HG03175 (cell line): ENCODE measurements around the gene CCSER1.
"Not testable (repeated sequence)": the region's sequence is repeated elsewhere in the genome, so short reads cannot be mapped to it uniquely, and the experiment has no call there.

Source experiments
- ATAC-seq: cut with Tn5 transposase; IDR thresholded peaks from one replicate; pipeline ENCODE4 v1.9.1; 2021; ENCODE audit warnings: mild to moderate bottlenecking, moderate library complexity; ENCODE audit not compliant: unreplicated experiment

CCSER1 gene

DNA sequence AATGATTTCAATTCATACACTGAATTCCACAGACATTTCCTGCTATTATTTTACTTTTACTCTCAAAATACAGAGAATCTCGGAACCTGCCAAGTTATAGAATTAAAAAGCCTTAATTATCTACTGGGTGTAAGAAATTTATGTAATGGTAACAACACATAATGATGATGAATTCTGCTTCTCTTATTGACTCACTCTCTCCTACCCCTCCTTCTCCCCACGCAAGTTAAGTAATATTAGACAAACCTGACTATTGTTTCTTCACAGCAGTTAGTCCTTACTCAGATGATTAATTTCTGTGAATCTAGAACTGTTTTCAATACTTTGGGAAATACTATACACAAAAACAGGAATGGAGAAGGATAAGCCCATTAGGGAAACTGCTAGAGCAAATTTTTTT, 762.0 kb downstream of the CCSER1 start:
- ATAC-seq: no peak

DNA sequence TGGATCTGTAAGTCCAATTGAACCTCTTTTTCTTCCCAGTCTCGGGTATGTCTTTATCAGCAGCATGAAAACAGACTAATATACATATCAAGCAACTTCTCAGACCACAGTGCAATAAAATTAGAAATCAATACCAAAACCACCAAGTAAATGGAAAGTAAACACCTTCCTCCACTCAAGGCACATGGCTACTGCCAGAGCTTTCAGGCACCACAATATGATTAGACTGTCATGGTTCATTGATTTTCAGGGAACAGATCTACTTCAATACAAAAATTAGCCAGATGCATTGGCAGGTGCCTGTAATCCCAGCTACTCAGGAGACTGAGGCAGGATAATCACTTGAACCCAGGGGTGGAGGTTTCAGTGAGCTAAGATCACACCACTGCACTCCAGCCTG, 776.2 kb downstream of the CCSER1 start:
- ATAC-seq: not testable (repeated sequence)

GRCh38 chr4:90904021-90904420, 776.8 kb downstream of the CCSER1 start:
- no peak for ATAC-seq

GRCh38 chr4:90906239-90906638, 779.0 kb downstream of the CCSER1 start:
- ATAC-seq: no peak

GRCh38 chr4:90911724-90912434, 784.7 kb downstream of the CCSER1 start:
- ATAC-seq: not testable (repeated sequence)

DNA sequence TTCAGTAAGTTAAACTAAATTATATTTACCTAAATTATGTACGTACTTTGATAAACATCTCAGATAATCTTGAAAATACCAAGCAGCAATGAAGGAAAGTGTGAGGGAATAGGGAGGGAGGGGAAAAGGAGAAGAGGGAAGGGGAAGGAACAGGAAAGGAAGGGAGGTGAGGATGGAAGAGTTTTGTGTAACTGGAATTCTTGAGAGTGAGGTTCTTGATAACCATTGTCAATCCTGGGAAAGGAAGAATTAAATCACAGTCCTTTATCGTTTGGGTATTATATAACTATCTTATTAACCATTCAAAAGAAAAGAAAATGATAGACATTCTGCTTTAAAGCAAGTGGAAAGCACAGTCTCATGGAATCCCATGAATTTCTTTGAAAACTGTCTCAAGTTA, 795.0 kb downstream of the CCSER1 start:
- ATAC-seq: no peak

DNA sequence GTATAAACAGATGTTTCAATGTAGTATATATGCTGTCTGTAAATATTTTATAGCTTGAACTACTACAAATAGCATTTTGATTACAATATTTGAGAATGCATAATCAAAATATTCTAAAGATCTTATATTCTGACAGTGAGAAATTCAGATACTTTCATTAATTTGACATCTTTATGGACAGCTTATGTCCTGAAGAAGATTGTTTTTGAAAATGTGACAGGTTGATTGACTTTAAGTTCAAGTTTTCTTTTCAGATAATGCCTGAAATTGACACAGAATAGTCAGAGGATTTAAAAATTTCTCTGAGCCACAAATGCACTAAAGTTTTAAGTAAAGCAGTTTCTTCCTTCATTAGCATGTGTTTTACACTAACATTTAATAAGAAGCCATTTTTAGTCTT, 799.8 kb downstream of the CCSER1 start:
- ATAC-seq: no peak

GRCh38 chr4:90943311-90943710, 816.1 kb downstream of the CCSER1 start:
- ATAC-seq: no peak

DNA sequence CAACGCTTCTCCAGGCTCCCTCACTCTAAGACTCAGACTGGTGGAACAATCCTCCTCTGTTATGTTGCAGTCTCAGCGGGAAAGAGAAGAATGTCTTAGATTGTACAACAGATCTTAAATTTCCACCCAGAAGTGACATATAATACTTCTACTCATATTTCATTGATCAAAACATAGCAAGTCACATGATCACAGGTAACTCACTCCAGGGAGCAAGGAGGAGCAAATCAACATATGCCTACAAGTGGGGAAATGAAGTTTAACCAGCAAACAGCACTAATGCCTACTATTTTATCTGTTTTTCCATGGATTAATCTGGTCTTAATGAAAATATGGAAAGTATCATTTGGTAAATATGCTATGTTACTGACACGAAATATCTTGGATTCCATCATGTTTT, 819.8 kb downstream of the CCSER1 start:
- no peak for ATAC-seq

GRCh38 chr4:90950385-90950841, 823.2 kb downstream of the CCSER1 start:
- ATAC-seq: no peak

DNA sequence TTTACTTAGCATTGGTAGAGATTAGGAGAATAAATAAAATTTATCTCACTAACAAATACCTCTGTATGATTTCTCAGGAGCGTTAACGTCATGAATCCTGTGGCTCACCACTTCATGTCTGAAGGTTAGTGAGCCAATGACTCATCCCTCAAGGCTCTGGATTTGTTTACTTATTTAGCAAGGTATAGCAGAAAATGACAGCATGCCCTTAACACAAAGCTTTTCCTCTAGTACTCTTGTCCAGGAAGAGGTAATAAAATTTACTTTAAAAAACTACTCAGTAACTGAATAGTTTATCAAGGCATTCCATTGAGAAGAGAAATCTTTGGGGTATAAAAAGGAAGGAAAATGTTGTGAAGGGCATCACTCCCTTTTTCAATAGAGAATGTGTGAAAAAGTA, 823.8 kb downstream of the CCSER1 start:
- ATAC-seq: no peak

GRCh38 chr4:90958256-90958895, 831.2 kb downstream of the CCSER1 start:
- ATAC-seq: no peak

GRCh38 chr4:90960433-90960832, 833.2 kb downstream of the CCSER1 start:
- ATAC-seq: peak; percentile 42

DNA sequence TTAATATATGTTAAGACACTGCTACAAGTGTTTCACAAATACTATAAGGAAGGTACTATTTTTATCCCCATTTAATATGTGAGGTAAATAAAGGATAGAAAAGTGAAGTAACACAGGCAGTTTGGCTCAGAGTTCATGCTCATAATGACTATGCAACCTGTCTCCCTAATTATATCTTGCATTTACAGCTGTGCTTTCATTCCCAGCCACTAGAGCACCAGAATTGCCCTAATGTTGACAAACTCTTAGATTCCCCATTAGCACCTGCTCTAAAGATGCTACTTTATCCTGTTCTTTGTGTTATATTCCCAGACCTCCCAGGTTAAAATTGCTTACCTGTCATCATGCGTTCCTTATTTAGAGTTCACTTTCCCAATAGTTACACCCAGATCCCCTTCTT, 833.6 kb downstream of the CCSER1 start:
- ATAC-seq: no peak

- ATAC-seq: no peak
Measured at GRCh38 chr4:90970021-90970420, 842.8 kb downstream of the CCSER1 start.

- ATAC-seq: no peak
Measured at GRCh38 chr4:90977726-90978125, 850.5 kb downstream of the CCSER1 start.

GRCh38 chr4:90979556-90979955, 852.4 kb downstream of the CCSER1 start:
- no peak for ATAC-seq

DNA sequence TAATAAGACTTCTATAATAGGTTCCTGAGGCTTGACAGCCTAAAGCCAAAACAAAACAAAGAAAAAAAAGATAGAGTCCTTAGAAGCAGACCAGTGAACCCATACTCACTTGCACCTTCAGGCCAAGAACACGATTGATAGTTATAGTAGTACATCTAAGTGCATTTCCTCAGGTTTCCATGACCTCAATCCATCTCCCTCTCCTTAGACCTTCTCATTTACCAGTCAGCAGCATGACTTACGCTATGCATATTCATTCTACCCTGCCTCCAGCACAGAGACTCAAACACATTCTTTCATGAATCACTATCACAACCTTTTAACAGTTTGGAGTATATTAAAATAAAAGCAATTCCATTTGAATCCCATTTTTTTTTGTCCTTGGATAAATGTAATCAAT, 855.6 kb downstream of the CCSER1 start:
- no peak for ATAC-seq

GRCh38 chr4:90990284-90990683, 863.1 kb downstream of the CCSER1 start:
- no peak for ATAC-seq

- no peak for ATAC-seq
Measured at GRCh38 chr4:90992213-90992612, 865.0 kb downstream of the CCSER1 start.

DNA sequence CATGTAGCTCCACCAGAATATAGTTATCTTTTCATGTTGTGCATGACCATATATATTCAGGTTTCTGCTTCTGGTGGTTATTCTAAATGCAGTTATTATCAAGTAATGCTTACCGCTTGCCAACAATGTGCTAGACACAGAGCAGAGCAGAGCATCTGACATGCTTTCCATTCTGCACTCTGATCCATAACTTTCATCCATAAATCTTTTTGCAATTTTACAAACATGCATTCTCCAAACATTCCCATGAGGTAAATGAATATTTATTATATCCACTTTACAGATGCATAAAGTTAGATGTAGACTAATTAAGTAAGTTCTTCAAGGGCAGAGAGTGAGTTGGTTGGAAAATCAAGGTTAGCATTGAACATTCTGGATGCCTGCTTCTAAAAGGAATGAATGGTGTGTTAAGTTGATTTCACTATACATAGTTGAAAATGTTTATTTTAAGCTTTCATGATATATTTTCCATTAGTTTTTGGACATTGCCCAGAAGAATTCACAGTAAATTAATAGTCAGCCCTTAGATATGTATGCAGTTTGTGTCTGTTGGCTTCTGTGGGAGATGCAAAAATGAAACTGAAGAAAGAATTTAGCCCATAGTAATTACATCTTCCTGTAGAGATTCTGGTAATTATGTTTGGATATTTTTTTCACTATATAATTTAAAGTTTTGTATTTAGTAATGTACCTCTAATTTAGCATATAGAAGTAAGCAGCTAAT, 867.8 kb downstream of the CCSER1 start:
- ATAC-seq: no peak

DNA sequence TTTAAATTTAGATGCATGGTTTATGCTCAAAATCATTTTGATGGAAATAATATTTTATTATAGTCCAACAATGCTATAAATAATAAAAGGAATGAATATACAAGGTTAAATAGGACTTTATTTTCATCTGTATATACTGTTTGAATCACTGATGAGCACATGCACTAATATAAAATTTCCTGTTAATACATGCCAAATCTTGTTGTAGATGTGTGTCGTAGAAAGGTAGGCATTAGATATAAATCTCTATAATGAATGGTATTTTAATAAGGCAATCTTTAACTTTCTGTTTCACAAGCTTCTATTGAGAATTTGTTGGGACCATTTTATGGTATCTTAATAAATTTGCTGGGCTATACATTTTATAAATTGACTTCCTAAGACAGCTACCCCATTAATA, 868.8 kb downstream of the CCSER1 start:
- ATAC-seq: no peak
